B cell (primary cell): Measurements from ENCODE around the gene PRPF4. TPM values are rescaled to one million over a fixed set of nuclear protein-coding genes. Genes with fewer than 3 reads are reported as not detected.

Experiments
- ATAC-seq: fragments of 200-7000 bp; cut with Tn5 transposase; one replicate; pipeline ENCODE4 v1.10.0; 2021; ENCODE audit warnings: low read depth, mild to moderate bottlenecking, moderate number of reproducible peaks, moderate library complexity
- CTCF ChIA-PET: fragments of 350-600 bp; sonication (Branson Sonifier 250); formaldehyde crosslinking; loops from one replicate; lab custom pipeline; 2021; ENCODE audit warnings: antibody characterized with exemption, inconsistent platforms; lab: Charles Lee
- POLR2A ChIA-PET: fragments of 350-600 bp; sonication (Branson Sonifier 250); formaldehyde crosslinking; loops from one replicate; lab custom pipeline; 2021; ENCODE audit warnings: antibody characterized with exemption; lab: Charles Lee
- DNase-seq: peaks from one replicate; pipeline ENCODE4 v3.0.0; 2013
- H2AFZ ChIP-seq: 2 replicates; pipeline ENCODE4 v1.6.1; 2012; ENCODE audit warnings: mild to moderate bottlenecking, low read depth, low read length; ENCODE audit not compliant: insufficient read depth, poor library complexity, severe bottlenecking
- H3K27ac ChIP-seq, 2 donors: 1 replicate in 1 of 2; 2 replicates in 1 of 2; pipeline ENCODE4 v1.5.1; 2012 to 2013; ENCODE audit warnings: low read length in 2 of 2, mild to moderate bottlenecking in 2 of 2, moderate library complexity in 1 of 2
- H3K27me3 ChIP-seq, 4 experiments: fragments of 200-600 bp in 1 of 4; sonication (generic) in 1 of 4; replicated peaks in 1 of 4; 1 replicate in 2 of 4; 2 replicates in 2 of 4; pipeline versions ENCODE4 v1.6.1 to v1.7.0; 2013 to 2016; ENCODE audit warnings: low read length in 3 of 4, mild to moderate bottlenecking in 2 of 4, mixed read lengths in 1 of 4, moderate library complexity in 1 of 4; ENCODE audit not compliant: insufficient read depth in 4 of 4, control insufficient read depth in 3 of 4; ENCODE audit errors: control extremely low read depth in 1 of 4
- H3K36me3 ChIP-seq, 2 experiments: replicated peaks in 1 of 2; 1 replicate in 1 of 2; 2 replicates in 1 of 2; pipeline versions ENCODE4 v1.6.1 to v1.7.1; 2013; ENCODE audit warnings: low read length in 1 of 2; ENCODE audit not compliant: insufficient read depth in 2 of 2, control insufficient read depth in 1 of 2; ENCODE audit errors: control extremely low read depth in 1 of 2, extremely low read depth in 1 of 2
- H3K4me1 ChIP-seq, 2 donors: fragments of 200-600 bp in 1 of 2; sonication (generic) in 1 of 2; 1 replicate in 1 of 2; 2 replicates in 1 of 2; pipeline versions ENCODE4 v1.5.1 to v1.6.1; 2013 to 2017; ENCODE audit warnings: low read length in 2 of 2; ENCODE audit not compliant: control insufficient read depth in 2 of 2, insufficient read depth in 2 of 2
- H3K4me2 ChIP-seq: replicated peaks from 2 replicates; pipeline ENCODE3; 2012; ENCODE audit warnings: mild to moderate bottlenecking, low read depth, low read length; ENCODE audit not compliant: poor library complexity, severe bottlenecking
- H3K4me3 ChIP-seq, 5 experiments: fragments of 200-600 bp in 1 of 5; sonication (generic) in 1 of 5; 1 replicate in 3 of 5; 2 replicates in 2 of 5; pipeline versions ENCODE4 v1.5.1 to v1.7.0; 2011 to 2016; ENCODE audit warnings: low read length in 4 of 5, mild to moderate bottlenecking in 4 of 5, low read depth in 2 of 5, control low read depth in 1 of 5, moderate library complexity in 1 of 5; ENCODE audit not compliant: insufficient read depth in 1 of 5; ENCODE audit errors: control extremely low read depth in 1 of 5, extremely low read depth in 1 of 5
- H3K79me2 ChIP-seq: fragments of 200-600 bp; sonication (generic); one replicate; pipeline ENCODE4 v1.6.0; 2016; ENCODE audit warnings: low read length; ENCODE audit not compliant: control insufficient read depth, insufficient read depth
- H3K9ac ChIP-seq: fragments of 200-600 bp; sonication (generic); 2 replicates; pipeline ENCODE4 v1.6.1; 2017; ENCODE audit warnings: mild to moderate bottlenecking, low read length, moderate library complexity
- H3K9me3 ChIP-seq, 3 donors: one replicate each; pipeline versions ENCODE4 v1.6.1 to v1.7.1; 2013; ENCODE audit warnings: low read length in 2 of 3; ENCODE audit not compliant: control insufficient read depth in 2 of 3, insufficient read depth in 1 of 3; ENCODE audit errors: control extremely low read depth in 1 of 3
- H4K20me1 ChIP-seq: 2 replicates; pipeline ENCODE4 v1.6.0; 2012; ENCODE audit warnings: mild to moderate bottlenecking, low read length; ENCODE audit not compliant: insufficient read depth, control insufficient read depth, poor library complexity, severe bottlenecking
- H3K27ac Mint-ChIP-seq: one replicate; pipeline ENCODE4 v1.8.0; 2021; ENCODE audit warnings: mixed read lengths
- H3K27me3 Mint-ChIP-seq: one replicate; pipeline ENCODE4 v1.8.0; 2021; ENCODE audit warnings: mixed read lengths
- H3K4me1 Mint-ChIP-seq: one replicate; pipeline ENCODE4 v1.8.0; 2021; ENCODE audit warnings: mixed read lengths
- H3K4me3 Mint-ChIP-seq: one replicate; pipeline ENCODE4 v1.8.0; 2021; ENCODE audit warnings: mixed read lengths
- H3K9me3 Mint-ChIP-seq: one replicate; pipeline ENCODE4 v1.8.0; 2022; ENCODE audit warnings: mixed read lengths; ENCODE audit not compliant: insufficient read depth
- EZH2 ChIP-seq: IDR thresholded peaks from 2 replicates; pipeline ENCODE4 v1.6.1; 2012; ENCODE audit warnings: borderline replicate concordance, low read depth, mild to moderate bottlenecking, moderate library complexity, low read length; ENCODE audit not compliant: insufficient read depth, poor library complexity, severe bottlenecking
- WGBS: methylation state at CpG from one replicate; pipeline ENCODE4 v1.1.5; 2013; ENCODE audit warnings: missing lambda C conversion rate; ENCODE audit not compliant: insufficient coverage; 5-methylcytosine and 5-hydroxymethylcytosine counted together
- intact Hi-C: fragments of 100-400 bp; cut with micrococcal nuclease; formaldehyde crosslinking; loops from one replicate; pipeline ENCODE4 v1.10.0; 2022
- polyA plus RNA-seq: library from polyadenylated mRNA; depleted of rRNA; stranded (reverse); fragments of >200 nt; gene quantifications from 2 replicates; pipeline ENCODE4 v1.2.3, GENCODE V29; 2012
- total RNA-seq, 2 donors: library from RNA; stranded (reverse); fragments of 120-200 nt in 1 of 2; gene quantifications; 1 replicate in 1 of 2; 2 replicates in 1 of 2; pipeline versions ENCODE4 v1.2.3 to v1.2.4, GENCODE V29; 2013 to 2022
- TF ChIP-seq, protein P1 (sequence below): fragments of 200-600 bp; IDR thresholded peaks from one replicate; pipeline ENCODE4 v1.8.0; 2022; ENCODE audit warnings: antibody characterized with exemption, mild to moderate bottlenecking

PRPF4 gene
- total and polyA plus RNA-seq, 2 donors (not counting 1 experiment from before 2014, with no cell fraction given) = 11.4 to 30.8 TPM

DNA sequence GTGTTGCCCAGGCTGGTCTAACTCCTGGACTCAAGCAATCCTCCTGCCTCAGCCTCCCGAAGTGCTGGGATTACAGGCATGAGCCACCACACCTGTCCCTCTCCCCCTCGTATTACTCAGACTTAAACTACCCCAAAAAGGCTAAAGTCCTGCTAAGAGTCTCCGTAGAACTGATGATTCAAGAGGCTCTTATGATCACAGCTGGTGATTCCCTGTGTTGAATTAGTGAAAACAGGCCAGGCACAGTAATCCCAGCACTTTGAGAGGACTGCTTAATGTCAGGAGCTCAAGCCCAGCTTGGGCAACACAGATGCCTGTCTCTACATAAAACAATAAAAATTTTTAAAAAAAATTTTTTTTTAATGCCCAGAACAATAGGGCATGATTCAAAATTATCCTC lies 9.3 kb upstream of the PRPF4 start:
- no peak for TF ChIP-seq EZH2
- TF ChIP-seq, protein P1, sequence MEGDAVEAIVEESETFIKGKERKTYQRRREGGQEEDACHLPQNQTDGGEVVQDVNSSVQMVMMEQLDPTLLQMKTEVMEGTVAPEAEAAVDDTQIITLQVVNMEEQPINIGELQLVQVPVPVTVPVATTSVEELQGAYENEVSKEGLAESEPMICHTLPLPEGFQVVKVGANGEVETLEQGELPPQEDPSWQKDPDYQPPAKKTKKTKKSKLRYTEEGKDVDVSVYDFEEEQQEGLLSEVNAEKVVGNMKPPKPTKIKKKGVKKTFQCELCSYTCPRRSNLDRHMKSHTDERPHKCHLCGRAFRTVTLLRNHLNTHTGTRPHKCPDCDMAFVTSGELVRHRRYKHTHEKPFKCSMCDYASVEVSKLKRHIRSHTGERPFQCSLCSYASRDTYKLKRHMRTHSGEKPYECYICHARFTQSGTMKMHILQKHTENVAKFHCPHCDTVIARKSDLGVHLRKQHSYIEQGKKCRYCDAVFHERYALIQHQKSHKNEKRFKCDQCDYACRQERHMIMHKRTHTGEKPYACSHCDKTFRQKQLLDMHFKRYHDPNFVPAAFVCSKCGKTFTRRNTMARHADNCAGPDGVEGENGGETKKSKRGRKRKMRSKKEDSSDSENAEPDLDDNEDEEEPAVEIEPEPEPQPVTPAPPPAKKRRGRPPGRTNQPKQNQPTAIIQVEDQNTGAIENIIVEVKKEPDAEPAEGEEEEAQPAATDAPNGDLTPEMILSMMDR = no peak
- H3K9me3 ChIP-seq = no peaks in the 10 kb centered on the region
- no peak overlapping the region for H3K4me2 ChIP-seq
- peaks cover 0 to 32% of the 10 kb centered on the region in 2 experiments for H3K36me3 ChIP-seq
- Mint-ChIP-seq H3K27me3 (no peaks in the 10 kb centered on the region), H3K27ac (no peak overlapping the region), H3K9me3 (no peaks in the 10 kb centered on the region), H3K4me1 (no peaks in the 10 kb centered on the region), H3K4me3 (no peak overlapping the region)
- peaks cover under 1% of the 10 kb centered on the region for H3K79me2 ChIP-seq
- no peak overlapping the region for H3K4me3 ChIP-seq
- H3K27ac ChIP-seq = no peak overlapping the region
- no peaks in the 10 kb centered on the region for H3K27me3 ChIP-seq
- ChIA-PET POLR2A (no interaction called here), CTCF (interaction anchor here (1.3 kb wide), 1 partner anchor 9 kb away, joined by 6 read pairs; the partner anchor contains the start of genes CDC26 and PRPF4)
- no peak for DNase-seq
- WGBS = 100% methylated on average over 3 of the region's 3 CpGs
- no peak for ATAC-seq
- no peak overlapping the region for H3K9ac ChIP-seq
- H4K20me1 ChIP-seq = no peaks in the 10 kb centered on the region
- no peaks in the 10 kb centered on the region for H3K4me1 ChIP-seq
- intact Hi-C loops = no loop called here
- no peak overlapping the region for H2AFZ ChIP-seq

DNA sequence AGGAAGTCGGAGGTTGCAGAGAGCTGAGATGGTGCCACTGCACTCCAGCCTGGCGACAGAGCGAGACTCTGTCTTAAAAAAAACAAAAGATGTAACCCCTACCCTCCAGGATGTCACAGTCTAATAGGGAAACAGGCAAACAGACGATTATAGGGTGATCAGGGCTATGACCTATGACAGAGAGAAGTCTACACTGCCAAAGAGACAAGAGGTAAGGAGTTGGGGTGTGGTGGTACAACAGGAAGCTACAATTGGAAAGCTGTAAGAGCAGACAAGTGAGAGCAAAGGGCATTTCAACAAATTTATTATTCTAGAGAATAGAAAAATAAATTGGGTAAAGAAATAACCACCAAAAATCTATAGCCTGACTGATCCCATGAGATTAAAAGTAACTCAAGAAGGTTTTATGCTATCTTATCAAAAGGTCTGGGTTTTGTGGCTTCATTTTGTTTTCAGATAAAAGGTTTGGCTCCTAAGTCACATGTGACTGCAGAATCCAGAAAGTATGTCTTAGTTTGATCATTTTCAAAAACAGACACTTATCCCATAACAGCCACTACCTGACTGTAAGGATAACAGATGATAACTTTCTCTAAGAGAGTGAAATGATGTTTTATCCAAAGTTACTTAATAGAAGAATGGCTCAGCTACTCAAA lies 7.4 kb upstream of the PRPF4 start:
- DNase-seq = no peak
- ATAC-seq = no peak
- ChIA-PET CTCF (no interaction called here), POLR2A (no interaction called here)
- H3K27ac Mint-ChIP-seq = no peak overlapping the region
- Histone ChIP-seq H3K9ac (no peak overlapping the region), H4K20me1 (no peaks in the 10 kb centered on the region), H3K36me3 (peaks cover 0 to 50% of the 10 kb centered on the region in 2 experiments), H3K9me3 (no peaks in the 10 kb centered on the region), H3K4me2 (no peak overlapping the region), H3K4me1 (no peaks in the 10 kb centered on the region), H2AFZ (no peak overlapping the region), H3K79me2 (peaks cover 8% of the 10 kb centered on the region), H3K27me3 (no peaks in the 10 kb centered on the region), H3K4me3 (no peak overlapping the region), H3K27ac (no peak overlapping the region)
- intact Hi-C loops = no loop called here
- WGBS = no CpG with 5 or more reads among the region's 4 CpGs
- H3K27me3 Mint-ChIP-seq = no peaks in the 10 kb centered on the region
- H3K9me3 Mint-ChIP-seq = no peaks in the 10 kb centered on the region
- no peak overlapping the region for H3K4me3 Mint-ChIP-seq
- TF ChIP-seq, protein P1 = no peak
- no peak for TF ChIP-seq EZH2
- no peaks in the 10 kb centered on the region for H3K4me1 Mint-ChIP-seq
